Measurements from ENCODE around the gene DEFB124.
A peak's percentile ranks its signal among the peaks of the same experiment; 100 is the strongest.
"Not testable (repeated sequence)": the region's sequence is repeated elsewhere in the genome, so short reads cannot be mapped to it uniquely, and the experiment has no call there.

DEFB124 gene

GRCh38 chr20:31474758-31475427, at the start of gene DEFB124, which contains the start of gene REM1:
TSS of gene DEFB124 (minus strand) at chr20:31475127. CDS start at chr20:31473013, 2,114 bp downstream.
TSS of gene REM1 (plus strand) at chr20:31475288. CDS start at chr20:31476446, 1,158 bp downstream.
- DNase-seq (ENCODE audit: low read depth in 3 of 3, low spot score in 1 of 3): no peak

GRCh38 chr20:31523361-31524283, 48.7 kb upstream of the DEFB124 start:
- DNase-seq (ENCODE audit: low read depth in 3 of 3, low spot score in 1 of 3): no peak

GRCh38 chr20:31522731-31523130, 47.8 kb upstream of the DEFB124 start:
- DNase-seq (ENCODE audit: low read depth in 3 of 3, low spot score in 1 of 3): no peak

GRCh38 chr20:31521267-31521666, 46.3 kb upstream of the DEFB124 start:
- DNase-seq (ENCODE audit: low read depth in 3 of 3, low spot score in 1 of 3): not testable (repeated sequence)

- no peak for DNase-seq (ENCODE audit: low read depth in 3 of 3, low spot score in 1 of 3)
Observed at GRCh38 chr20:31517373-31517772, 42.4 kb upstream of the DEFB124 start.

- no peak for DNase-seq (ENCODE audit: low read depth in 3 of 3, low spot score in 1 of 3)
Observed at GRCh38 chr20:31516651-31517050, 41.7 kb upstream of the DEFB124 start.

GRCh38 chr20:31516166-31516565, 41.2 kb upstream of the DEFB124 start:
- DNase-seq (ENCODE audit: low read depth in 3 of 3, low spot score in 1 of 3): no peak

- no peak for DNase-seq (ENCODE audit: low read depth in 3 of 3, low spot score in 1 of 3)
Observed at GRCh38 chr20:31515775-31516107, 40.8 kb upstream of the DEFB124 start.

GRCh38 chr20:31515072-31515774, 40.3 kb upstream of the DEFB124 start:
- DNase-seq (ENCODE audit: low read depth in 3 of 3, low spot score in 1 of 3): no peak

- peak; percentile 64 to 78 (median 69) for DNase-seq (ENCODE audit: low read depth in 3 of 3, low spot score in 1 of 3)
Observed at GRCh38 chr20:31514154-31515071, 39.5 kb upstream of the DEFB124 start, which contains the start of gene HM13. TSS of gene HM13 (plus strand) at chr20:31514442. CDS start at chr20:31514552, 110 bp downstream.

- no peak for DNase-seq (ENCODE audit: low read depth in 3 of 3, low spot score in 1 of 3)
Observed at GRCh38 chr20:31508517-31509244, 33.8 kb upstream of the DEFB124 start.

GRCh38 chr20:31505903-31506302, 31.0 kb upstream of the DEFB124 start:
- DNase-seq (ENCODE audit: low read depth in 3 of 3, low spot score in 1 of 3): no peak

- DNase-seq (ENCODE audit: low read depth in 3 of 3, low spot score in 1 of 3): peak; percentile 21 to 67 (median 36)
Observed at GRCh38 chr20:31502884-31503673, 28.2 kb upstream of the DEFB124 start.

GRCh38 chr20:31500527-31500926, 25.6 kb upstream of the DEFB124 start:
- DNase-seq (ENCODE audit: low read depth in 3 of 3, low spot score in 1 of 3): no peak

- no peak for DNase-seq (ENCODE audit: low read depth in 3 of 3, low spot score in 1 of 3)
Observed at GRCh38 chr20:31497838-31498540, 23.1 kb upstream of the DEFB124 start.

GRCh38 chr20:31496761-31497295, 21.9 kb upstream of the DEFB124 start:
- DNase-seq (ENCODE audit: low read depth in 3 of 3, low spot score in 1 of 3): no peak

GRCh38 chr20:31494131-31494530, 19.2 kb upstream of the DEFB124 start:
- DNase-seq (ENCODE audit: low read depth in 3 of 3, low spot score in 1 of 3): no peak

- DNase-seq (ENCODE audit: low read depth in 3 of 3, low spot score in 1 of 3): no peak
Observed at GRCh38 chr20:31490752-31491151, 15.8 kb upstream of the DEFB124 start.

Measured in stimulated activated CD4-positive, alpha-beta T cell treated with anti-CD3 and anti-CD28 coated beads, TNF-alpha, amount 100 ng/mL, for 1 hour (primary cell).